DND-41 (cell line): Measurements from ENCODE around the gene BMERB1.

Experiments used
- ATAC-seq: fragments of 200-7000 bp; cut with Tn5 transposase; 3 replicates; pipeline ENCODE4 v1.9.1; 2021; ENCODE audit warnings: low read depth; ENCODE audit not compliant: insufficient read depth
- DNase-seq: peaks from one replicate; pipeline ENCODE4 v3.0.0-alpha.2; 2020
- H2AFZ ChIP-seq: 2 replicates; pipeline ENCODE4 v1.6.0; 2012; ENCODE audit warnings: low read depth, low read length
- H3K27ac ChIP-seq: 2 replicates; pipeline ENCODE4 v1.5.1; 2012; ENCODE audit warnings: low read length, inconsistent platforms
- H3K27me3 ChIP-seq: fragments of 200-600 bp; sonication (generic); 2 replicates; pipeline ENCODE4 v1.6.0; 2012; ENCODE audit warnings: low read length, mild to moderate bottlenecking, inconsistent platforms; ENCODE audit not compliant: insufficient read depth, poor library complexity
- H3K36me3 ChIP-seq: 2 replicates; pipeline ENCODE4 v1.5.1; 2012; ENCODE audit warnings: low read length, inconsistent platforms; ENCODE audit not compliant: insufficient read depth
- H3K4me1 ChIP-seq: 2 replicates; pipeline ENCODE4 v1.5.1; 2012; ENCODE audit warnings: mild to moderate bottlenecking, low read length; ENCODE audit not compliant: insufficient read depth
- H3K4me2 ChIP-seq: 2 replicates; pipeline ENCODE4 v1.6.0; 2012; ENCODE audit warnings: mild to moderate bottlenecking, moderate library complexity, low read length, inconsistent platforms; ENCODE audit not compliant: insufficient read depth
- H3K4me3 ChIP-seq, 2 experiments: fragments of 200-600 bp in 1 of 2; shearing (Covaris generic) in 1 of 2; 2 replicates each; pipeline ENCODE4 v1.5.1; 2012 to 2016; ENCODE audit warnings: inconsistent platforms in 2 of 2, low read length in 2 of 2, mild to moderate bottlenecking in 2 of 2, low read depth in 1 of 2, moderate library complexity in 1 of 2
- H3K79me2 ChIP-seq: 2 replicates; pipeline ENCODE4 v1.6.0; 2012; ENCODE audit warnings: low read length, inconsistent platforms; ENCODE audit not compliant: insufficient read depth
- H3K9ac ChIP-seq: 2 replicates; pipeline ENCODE4 v1.6.0; 2012; ENCODE audit warnings: low read depth, mild to moderate bottlenecking, inconsistent platforms, low read length, moderate library complexity
- H3K9me3 ChIP-seq: 2 replicates; pipeline ENCODE4 v1.5.1; 2012; ENCODE audit warnings: low read length, moderate library complexity, mild to moderate bottlenecking, inconsistent platforms; ENCODE audit not compliant: insufficient read depth, severe bottlenecking
- H4K20me1 ChIP-seq: 2 replicates; pipeline ENCODE4 v1.6.0; 2012; ENCODE audit warnings: low read length; ENCODE audit not compliant: insufficient read depth
- EZH2 ChIP-seq: IDR thresholded peaks from 3 replicates; pipeline ENCODE4 v1.6.1; 2012; ENCODE audit warnings: borderline replicate concordance, low read depth, mild to moderate bottlenecking, moderate library complexity, low read length, inconsistent platforms; ENCODE audit not compliant: severe bottlenecking
- TF ChIP-seq, protein P1 (sequence below): IDR thresholded peaks from 2 replicates; pipeline ENCODE4 v1.5.1; 2012; ENCODE audit warnings: borderline replicate concordance, low read length, moderate library complexity, mild to moderate bottlenecking; ENCODE audit not compliant: poor library complexity, severe bottlenecking; ENCODE audit errors: extremely low read depth

The BMERB1 gene

DNA sequence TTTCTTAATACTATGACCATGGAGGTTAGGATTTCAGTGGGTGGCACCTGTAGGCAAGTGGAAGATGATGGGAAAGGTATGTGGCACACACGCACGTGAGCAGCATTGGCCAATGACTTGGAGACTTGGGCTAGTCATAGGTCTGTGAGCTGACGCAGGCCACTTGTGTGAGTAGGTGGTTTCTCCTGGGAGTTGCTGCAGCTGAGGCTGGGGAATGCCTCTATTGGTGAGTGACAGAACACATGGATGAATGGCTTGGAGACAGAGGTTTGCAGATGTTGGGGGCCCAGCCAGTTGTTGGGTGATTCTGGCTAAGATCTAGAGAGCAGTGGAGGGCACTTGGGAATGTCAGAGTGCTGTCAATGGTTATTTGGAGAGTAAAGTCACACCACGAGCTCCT, 144.4 kb downstream of the BMERB1 start:
- Histone ChIP-seq H4K20me1 (no peaks in the 10 kb centered on the region), H3K27ac (no peak overlapping the region), H3K4me1 (0 out of 2 replicates have a peak, but pooled peaks cover 3% of the 10 kb centered on the region), H2AFZ (no peak overlapping the region), H3K4me3 (no peak overlapping the region), H3K9ac (no peak overlapping the region), H3K79me2 (no peaks in the 10 kb centered on the region), H3K9me3 (no peaks in the 10 kb centered on the region), H3K27me3 (no peaks in the 10 kb centered on the region), H3K36me3 (no peaks in the 10 kb centered on the region), H3K4me2 (no peak overlapping the region)
- DNase-seq (no peak), ATAC-seq (no peak)
- TF ChIP-seq, protein P1, sequence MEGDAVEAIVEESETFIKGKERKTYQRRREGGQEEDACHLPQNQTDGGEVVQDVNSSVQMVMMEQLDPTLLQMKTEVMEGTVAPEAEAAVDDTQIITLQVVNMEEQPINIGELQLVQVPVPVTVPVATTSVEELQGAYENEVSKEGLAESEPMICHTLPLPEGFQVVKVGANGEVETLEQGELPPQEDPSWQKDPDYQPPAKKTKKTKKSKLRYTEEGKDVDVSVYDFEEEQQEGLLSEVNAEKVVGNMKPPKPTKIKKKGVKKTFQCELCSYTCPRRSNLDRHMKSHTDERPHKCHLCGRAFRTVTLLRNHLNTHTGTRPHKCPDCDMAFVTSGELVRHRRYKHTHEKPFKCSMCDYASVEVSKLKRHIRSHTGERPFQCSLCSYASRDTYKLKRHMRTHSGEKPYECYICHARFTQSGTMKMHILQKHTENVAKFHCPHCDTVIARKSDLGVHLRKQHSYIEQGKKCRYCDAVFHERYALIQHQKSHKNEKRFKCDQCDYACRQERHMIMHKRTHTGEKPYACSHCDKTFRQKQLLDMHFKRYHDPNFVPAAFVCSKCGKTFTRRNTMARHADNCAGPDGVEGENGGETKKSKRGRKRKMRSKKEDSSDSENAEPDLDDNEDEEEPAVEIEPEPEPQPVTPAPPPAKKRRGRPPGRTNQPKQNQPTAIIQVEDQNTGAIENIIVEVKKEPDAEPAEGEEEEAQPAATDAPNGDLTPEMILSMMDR: no peak
- no peak for TF ChIP-seq EZH2

DNA sequence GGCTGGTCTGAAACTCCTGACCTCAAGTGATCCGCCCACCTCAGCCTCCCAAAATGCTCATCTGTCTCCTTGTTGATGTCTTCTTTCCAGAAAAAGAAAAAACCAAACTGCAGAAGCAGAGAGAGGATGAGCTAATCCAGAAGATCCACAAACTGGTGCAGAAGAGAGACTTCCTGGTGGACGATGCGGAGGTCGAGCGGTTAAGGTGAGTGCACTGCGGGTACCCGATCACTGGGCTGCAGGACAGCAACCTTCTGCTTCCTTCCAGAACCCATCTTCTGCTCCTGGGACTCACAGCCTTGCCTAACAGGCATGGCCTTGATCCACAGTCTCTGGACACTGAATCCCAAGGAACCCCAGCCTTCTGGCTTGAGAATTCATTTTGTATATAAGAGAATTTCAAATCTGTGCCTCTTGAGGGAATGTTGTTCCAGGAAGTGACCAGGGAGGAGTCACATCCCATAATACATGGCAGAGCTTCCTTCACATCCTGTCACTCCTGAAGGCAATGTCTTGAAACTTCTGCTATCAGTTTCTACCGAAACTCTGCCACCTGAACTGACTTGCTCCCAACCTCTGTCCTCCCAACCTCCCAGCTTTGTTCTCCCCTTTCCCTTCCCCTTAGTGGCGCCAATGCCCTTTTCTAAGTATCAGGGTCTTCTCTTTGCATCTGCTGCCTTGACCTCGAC, 146.9 kb downstream of the BMERB1 start:
- no peak overlapping the region for H3K4me3 ChIP-seq
- H3K9ac ChIP-seq: no peak overlapping the region
- H2AFZ ChIP-seq: no peak overlapping the region
- H3K27ac ChIP-seq: no peak overlapping the region
- peaks cover 4% of the 10 kb centered on the region for H3K9me3 ChIP-seq
- ATAC-seq: no peak
- no peaks in the 10 kb centered on the region for H3K27me3 ChIP-seq
- DNase-seq: no peak
- no peak for TF ChIP-seq EZH2
- TF ChIP-seq, protein P1: no peak
- H3K79me2 ChIP-seq: no peaks in the 10 kb centered on the region
- H3K4me1 ChIP-seq: no peaks in the 10 kb centered on the region
- H4K20me1 ChIP-seq: no peaks in the 10 kb centered on the region
- no peak overlapping the region for H3K4me2 ChIP-seq
- no peaks in the 10 kb centered on the region for H3K36me3 ChIP-seq

DNA sequence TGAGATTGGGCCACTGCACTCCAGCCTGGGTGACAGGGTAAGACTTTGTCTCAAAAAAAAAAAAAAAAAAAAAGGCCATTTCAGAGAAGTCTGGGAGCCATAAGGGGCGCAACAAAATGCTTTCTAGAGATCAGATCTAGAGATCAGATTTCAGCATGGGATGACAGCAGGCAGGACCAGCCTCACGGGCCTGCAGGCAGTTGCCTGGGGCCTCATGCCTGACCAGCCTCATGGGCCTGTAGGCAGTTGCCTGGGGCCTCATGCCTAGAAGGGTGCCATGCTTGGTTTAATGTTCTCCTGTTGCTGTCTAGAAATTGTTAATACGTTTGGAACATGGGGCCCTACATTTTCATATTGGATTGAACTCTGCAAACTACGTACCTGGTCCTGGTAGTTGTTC, 149.1 kb downstream of the BMERB1 start:
- Histone ChIP-seq H3K4me3 (no peak overlapping the region), H4K20me1 (no peaks in the 10 kb centered on the region), H3K79me2 (no peaks in the 10 kb centered on the region), H3K27me3 (no peaks in the 10 kb centered on the region), H3K36me3 (no peaks in the 10 kb centered on the region), H3K9ac (no peak overlapping the region), H3K9me3 (peaks cover 15% of the 10 kb centered on the region), H3K4me2 (no peak overlapping the region), H3K27ac (no peak overlapping the region), H3K4me1 (no peaks in the 10 kb centered on the region), H2AFZ (no peak overlapping the region)
- TF ChIP-seq, protein P1: no peak
- no peak for TF ChIP-seq EZH2
- DNase-seq (no peak), ATAC-seq (no peak)
